Fibroblast of skin of right biceps (primary cell): ENCODE results near the gene ZDHHC8.

Source experiments
- DNase-seq: peaks from one replicate; pipeline ENCODE4 v3.0.0-alpha.2; 2013

ZDHHC8 gene

DNA sequence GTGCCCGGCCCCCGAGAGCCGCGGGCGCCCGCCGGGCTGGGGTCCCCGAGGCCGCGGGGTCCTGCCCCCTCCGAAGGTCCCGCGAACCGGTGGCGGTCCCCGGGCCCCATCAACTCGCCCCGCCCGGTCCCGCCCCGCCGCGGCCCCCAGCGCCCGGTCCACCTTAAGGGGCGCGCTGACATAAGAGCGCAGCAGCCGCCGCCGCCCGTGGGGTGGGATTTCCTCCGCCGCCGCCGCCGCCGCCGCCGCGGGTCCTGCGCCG is at the start of gene ZDHHC8:
Gene ZDHHC8, plus strand, starts transcription at position 208 of the 262 bp plus-strand sequence. CDS start 144 bp downstream, outside the sequence.
- DNase-seq = peak; percentile 36

DNA sequence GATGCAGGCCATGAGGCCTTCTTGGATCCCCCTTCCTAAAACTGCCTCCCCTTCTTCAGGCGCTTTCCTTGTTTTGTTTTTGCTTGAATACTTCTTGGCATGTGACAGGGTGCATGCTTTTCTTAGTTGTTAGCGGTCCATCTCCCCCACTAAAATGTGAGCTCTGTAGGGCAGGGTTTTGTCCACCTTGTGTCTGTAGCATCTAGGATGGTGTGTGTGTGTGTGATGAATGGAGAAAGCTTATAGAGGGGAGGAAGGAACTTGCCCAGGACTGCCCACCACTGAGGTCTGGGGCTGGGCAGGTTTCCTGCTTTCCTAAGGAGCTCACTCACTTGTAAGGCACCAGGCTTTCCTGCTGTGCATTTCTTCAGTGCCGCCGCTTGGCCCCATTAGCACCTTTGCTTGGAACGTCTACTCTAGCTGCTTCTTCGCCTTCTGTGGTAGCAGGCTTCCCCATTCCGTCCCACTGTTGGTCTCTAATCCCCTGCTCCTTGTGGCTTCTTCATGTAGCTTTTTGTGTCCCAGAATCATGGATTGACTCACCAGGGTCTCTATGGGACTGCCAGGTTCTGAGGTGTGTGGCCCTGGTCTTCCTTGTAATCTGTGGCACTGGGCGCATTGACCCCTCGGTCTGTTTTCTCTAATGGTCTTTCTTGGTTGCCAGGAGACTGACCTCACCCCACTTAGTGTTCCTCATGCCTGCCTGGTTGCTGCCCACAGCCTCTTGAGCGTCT is 48.3 kb upstream of the ZDHHC8 start:
- no peak for DNase-seq

GRCh38 chr22:20083891-20084546 is 47.6 kb upstream of the ZDHHC8 start:
- DNase-seq = no peak

- peak; percentile 4 for DNase-seq
Observed at GRCh38 chr22:20084547-20085413, 46.8 kb upstream of the ZDHHC8 start.

GRCh38 chr22:20085651-20086050 is 46.0 kb upstream of the ZDHHC8 start:
- DNase-seq = no peak

DNA sequence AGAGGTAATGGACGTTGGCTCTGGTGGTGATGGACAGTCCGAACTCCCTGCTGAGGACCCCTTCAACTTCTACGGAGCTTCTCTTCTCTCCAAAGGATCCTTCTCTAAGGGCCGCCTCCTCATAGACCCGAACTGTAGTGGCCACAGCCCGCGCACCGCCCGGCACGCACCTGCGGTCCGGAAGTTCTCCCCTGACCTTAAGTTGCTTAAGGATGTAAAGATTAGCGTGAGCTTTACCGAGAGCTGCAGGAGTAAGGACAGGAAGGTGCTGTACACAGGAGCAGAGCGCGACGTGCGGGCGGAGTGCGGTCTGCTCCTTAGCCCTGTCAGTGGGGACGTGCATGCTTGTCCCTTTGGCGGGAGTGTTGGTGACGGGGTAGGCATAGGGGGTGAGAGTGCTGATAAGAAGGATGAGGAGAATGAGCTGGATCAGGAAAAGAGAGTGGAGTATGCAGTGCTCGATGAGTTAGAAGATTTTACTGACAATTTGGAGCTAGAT is 45.5 kb upstream of the ZDHHC8 start:
- DNase-seq = no peak

DNA sequence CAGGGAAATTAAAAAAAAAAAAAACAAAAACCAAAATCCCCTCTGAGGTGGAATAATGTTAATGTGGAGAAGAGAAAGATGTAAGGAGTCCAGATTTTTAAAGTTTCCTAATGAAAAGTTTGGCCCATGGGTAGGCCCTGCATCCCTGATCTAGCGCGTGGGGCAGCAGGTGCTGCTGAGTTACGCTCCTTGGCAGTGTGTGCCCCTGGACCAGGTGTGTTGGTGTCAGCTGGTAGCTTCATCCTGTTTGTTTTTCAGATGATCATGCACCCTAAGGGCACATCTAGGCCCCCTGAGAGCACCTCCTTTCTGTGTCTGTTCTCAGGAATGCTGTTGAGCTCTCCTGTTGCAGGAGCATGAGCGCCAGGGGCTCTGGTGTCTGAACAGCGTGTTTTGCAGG is 44.8 kb upstream of the ZDHHC8 start:
- no peak for DNase-seq

GRCh38 chr22:20087319-20088262 is 44.0 kb upstream of the ZDHHC8 start:
- no peak for DNase-seq

DNA sequence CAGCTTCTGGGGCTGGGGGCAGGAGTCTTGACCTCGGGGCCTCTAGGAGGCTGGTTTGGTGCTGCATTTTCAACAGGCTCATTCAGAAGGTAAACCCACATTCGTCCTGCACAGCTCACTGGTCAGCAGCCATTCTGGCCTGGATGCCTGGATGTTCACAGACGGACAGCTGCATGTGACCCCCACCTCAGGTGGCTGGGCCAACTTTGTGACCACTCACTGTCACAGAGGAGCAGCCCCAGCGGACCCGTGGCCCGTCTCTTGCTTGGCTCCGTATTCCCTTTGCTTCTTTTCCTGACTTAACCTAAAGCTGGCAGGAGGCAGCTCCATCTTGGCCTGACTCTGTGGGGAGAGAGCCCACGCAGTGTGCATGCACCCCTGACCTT is 43.3 kb upstream of the ZDHHC8 start:
- DNase-seq = no peak

DNA sequence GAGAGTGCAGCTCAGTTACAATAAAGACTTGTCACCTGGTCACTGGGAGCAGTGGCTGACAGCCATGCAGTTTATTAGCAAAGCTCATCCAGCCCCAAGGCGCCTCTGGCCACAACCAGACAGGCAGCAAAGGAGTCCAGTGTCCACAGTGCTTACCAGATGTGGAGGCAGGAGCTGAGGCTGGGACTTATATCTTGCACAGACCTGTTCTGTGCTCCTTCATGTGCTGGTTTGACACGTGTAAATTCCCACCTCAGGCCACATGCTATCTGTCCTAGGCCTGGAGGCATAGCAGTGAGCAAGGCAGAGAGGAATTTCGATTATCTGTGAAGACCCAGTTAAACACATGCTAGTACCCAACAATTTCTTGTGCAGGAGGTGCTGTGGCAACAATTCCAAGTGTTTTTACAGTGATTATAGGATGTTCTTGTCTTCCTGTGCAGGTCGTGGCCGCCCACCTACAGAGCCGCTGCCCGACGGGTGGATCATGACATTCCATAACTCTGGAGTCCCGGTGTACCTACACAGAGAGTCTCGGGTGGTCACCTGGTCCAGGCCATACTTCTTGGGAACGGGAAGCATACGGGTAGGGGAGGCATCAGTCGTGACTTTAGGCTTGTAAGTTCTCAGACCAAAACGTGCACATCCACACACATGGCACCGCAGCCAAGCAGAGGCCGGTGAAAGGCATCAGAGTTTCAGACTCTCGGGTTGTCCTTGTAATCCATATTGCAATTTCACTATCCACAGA is 42.2 kb upstream of the ZDHHC8 start:
- DNase-seq = no peak

DNA sequence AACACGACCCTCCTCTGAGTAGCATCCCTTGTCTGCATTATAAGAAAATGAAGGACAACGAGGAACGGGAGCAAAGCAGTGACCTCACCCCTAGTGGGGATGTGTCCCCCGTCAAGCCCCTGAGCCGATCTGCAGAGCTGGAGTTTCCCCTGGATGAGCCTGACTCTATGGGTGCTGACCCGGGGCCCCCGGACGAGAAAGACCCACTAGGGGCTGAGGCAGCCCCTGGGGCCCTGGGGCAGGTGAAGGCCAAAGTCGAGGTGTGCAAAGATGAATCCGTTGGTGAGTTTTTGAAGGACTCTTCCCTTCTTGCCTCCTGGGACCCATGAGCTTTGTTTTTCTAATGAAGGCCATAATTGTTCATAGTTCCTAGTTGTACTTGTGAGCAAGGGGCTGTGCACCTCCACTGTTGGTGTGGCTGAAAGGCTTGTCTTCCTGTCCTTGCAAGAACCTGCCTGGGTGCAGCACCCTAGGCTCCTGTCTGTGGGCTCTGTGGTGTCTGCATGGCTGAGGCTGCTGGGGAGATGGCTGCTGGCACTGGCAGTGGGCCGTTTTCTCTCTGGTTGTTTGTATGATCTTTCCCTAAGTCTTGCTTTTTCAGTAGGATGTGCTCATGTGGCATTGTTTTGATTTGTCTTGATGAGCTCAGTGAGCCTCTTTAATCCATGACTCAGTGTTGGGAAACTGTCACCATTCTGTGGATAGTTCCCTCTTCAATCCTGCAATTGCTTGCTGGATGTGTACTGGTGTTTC is 41.5 kb upstream of the ZDHHC8 start:
- DNase-seq = no peak

- DNase-seq = no peak
Observed at GRCh38 chr22:20090730-20091240, 40.8 kb upstream of the ZDHHC8 start.

DNA sequence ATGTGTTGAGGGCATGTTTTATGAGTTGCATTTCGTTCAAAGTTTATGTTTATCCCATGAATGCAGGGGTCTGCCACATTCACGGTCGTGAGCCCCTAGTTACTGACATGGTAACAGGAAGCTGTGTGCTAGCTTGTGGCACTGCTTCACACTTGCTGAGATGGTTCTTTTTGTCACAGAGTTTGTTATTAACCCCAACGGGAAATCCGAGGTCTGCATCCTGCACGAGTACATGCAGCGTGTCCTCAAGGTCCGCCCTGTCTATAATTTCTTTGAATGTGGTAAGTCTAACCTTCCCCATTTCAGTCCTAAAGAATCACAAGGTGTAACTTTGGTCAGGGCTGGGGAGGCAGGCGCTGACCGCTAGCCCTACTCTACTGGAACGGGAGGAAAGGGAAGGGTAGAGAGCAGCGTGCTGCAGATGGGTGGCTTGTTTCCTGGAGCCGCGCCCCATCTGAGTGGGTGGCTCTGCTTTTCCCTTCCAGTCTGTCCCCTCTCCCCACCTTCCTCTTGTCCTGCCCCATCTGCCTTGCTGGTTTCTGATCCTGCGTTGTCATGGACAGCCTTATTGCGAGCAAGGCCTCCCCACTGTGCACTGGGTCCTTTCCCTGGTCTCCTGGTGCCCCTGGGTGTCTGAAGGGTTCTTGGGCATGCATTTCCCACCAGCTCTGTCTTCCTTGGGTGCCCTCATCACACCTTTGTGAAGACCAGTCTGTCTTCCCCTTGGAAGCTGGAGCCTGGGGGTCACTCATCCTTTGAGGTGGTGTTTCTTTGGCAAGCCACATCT is 39.7 kb upstream of the ZDHHC8 start:
- DNase-seq = no peak

- DNase-seq = no peak
Observed at GRCh38 chr22:20092477-20092854, 39.1 kb upstream of the ZDHHC8 start.

GRCh38 chr22:20093418-20094196 is 38.0 kb upstream of the ZDHHC8 start:
- no peak for DNase-seq

GRCh38 chr22:20094197-20094807 is 37.3 kb upstream of the ZDHHC8 start:
- DNase-seq = no peak

GRCh38 chr22:20095521-20095920 is 36.1 kb upstream of the ZDHHC8 start:
- no peak for DNase-seq

- DNase-seq = no peak
Observed at GRCh38 chr22:20096574-20097420, 34.8 kb upstream of the ZDHHC8 start.
